G401.6 (cell line): ENCODE measurements around the gene QDPR.
"Not testable (repeated sequence)": the region's sequence is repeated elsewhere in the genome, so short reads cannot be mapped to it uniquely, and the experiment has no call there.

Source experiments
- FAIRE-seq: peaks from 2 replicates; lab custom pipeline; 2012; peaks lifted over from hg19 to GRCh38; lab: Jason Lieb, UNC

QDPR gene

DNA sequence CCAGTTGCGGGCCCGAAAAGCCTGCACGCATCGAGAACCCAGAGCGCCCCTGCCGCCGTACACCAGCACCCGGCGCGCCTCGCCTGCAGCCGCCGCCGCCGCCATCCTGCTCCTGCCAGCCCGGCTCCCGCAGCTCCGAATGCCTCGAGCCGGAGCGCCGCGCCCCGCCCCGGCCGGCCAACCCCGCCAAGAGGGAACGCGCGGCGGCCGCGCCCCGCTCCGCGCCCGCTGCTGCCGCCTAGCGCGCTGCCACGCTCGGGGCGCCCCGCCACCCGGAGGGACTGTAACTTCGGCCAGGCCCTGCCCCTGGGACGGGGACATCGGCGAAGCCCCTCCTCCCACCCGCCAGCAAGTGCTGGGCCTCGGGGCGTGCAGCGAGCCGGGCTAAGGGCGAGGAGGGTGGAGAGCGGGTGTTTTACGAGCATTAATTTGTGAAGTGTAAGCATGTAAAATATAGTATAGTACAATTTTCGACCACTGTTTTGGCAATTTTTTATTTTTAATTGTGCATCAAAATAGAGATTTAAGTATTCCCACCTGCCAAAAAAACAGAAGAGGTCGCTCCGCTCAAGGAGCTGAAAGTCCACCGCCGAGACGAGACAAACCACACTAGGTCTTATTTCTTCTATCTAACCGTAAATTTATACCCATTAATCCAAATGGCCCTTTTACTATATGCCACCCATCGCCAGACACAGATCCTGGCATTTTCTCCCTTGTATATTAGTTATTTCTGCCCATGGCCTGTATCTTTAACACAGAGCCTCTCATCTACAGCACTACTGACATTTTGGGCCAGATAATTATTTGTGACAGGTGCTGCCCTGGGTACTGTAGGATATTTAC, at the start of gene QDPR:
Gene QDPR (minus strand): TSS at position 141 of the 846 bp plus-strand sequence. CDS start 36 bp downstream, at position 105.
- no peak for FAIRE-seq

DNA sequence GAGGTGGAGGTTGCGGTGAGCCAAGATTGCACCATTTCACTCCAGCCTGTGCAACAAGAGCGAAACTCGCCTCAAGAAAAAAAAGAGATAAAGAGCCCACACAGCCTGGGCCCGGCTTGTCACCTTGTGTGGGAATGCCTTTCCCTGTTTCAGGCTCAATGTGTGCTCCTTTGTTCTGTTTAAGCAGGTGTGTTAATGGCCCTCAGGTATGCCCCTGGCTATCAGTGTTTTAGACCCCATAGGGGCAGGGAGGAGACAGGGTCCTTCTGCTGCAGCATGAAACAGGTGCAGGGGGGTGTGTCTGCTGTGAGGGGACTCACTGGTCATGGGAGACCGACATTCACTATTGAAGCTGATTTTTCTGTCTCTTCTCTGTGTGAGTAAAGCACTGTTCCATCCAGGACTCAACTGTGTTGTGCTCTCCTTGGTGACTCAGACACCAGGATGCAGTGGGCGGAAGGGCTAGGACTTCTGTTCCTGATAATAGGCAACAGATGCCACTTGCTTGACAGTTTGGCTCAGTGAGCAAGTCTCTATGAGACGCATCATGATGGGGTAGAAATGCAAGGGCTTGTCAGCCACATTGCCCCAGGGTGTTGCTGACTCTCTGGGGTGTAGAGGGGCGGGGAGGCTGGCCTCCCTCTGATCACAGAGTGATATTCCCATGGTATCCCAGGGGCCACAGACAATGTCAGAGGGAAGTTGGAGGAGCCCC, 49.5 kb upstream of the QDPR start:
- FAIRE-seq = no peak

DNA sequence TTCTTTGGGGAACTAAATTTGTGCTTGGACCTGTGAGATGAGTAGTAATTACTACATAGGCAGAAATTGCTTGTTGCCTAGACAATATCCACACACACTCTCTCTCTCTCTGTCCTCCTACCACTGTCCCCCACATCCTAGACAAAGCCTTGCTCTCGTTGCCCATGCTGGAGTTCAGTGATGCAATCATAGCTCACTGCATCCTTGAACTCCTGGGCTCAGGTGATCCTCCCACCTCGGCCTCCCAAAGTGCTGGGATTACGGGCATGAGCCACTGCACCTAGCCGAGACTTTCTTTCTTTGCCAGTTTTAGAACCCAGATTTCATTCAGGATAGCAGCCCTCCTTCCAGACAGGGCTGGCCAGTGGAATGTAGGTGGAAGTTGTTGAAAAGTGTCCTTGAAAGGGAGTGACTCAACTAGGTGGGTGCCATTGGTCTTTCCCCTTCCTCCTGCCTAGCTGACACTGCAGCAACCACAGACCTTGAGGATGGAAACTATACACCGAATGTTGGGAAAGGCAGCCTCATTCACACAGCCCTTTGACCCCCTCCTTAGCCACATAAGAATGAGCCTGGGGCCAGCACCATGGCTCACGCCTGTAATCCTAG, 48.3 kb upstream of the QDPR start:
- FAIRE-seq = no peak

DNA sequence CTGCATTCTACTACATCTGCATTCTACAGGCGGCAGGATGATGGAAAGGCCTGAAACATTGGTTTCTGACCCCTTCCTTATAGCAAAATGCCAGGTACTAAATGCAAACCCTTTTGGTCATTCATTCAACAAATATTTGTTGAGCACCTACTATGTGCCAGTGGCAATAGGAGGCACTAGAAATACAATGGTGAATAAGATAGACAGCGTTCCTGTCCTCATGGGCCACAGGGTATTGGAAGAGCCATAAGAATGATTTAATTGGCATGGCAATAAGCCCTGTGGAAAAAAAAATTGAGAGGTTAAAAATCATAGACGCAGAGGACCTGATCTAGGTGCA, 47.8 kb upstream of the QDPR start:
- FAIRE-seq = no peak

DNA sequence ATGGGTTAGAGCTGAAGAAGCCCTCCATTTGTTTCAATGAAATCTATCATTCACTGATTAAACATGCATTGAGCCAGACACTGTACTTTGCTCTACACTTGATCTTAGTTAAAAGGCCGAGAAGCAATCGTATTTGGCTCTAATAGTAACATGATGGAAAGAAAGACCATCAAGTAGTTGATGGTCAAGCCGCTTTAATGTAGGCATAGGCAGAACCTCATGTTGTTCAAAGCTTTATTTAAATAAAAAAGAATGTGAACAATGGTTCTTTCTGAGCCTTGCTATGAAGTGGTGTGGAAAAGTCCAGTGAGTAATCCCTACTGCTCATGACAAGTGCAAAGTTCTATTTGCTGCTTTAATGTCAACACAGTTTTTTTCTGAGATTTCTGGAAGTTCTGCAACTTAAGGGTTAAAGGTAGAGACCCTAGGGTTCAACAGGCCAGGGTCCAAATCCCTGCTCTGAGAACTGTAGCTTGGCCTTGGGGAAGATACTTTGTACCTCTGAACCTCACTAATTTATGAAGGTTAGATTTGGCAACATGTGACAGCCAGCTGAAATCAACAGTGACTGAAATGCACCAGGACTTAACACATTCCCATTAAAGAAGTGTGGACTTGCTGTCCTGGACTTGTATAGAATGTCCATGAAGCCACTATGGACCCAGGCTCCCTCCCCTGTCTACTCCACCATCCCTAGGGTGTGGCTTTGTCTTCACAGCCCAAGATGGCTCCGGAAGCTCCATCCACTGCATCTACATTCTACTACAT, 47.2 kb upstream of the QDPR start:
- no peak for FAIRE-seq

DNA sequence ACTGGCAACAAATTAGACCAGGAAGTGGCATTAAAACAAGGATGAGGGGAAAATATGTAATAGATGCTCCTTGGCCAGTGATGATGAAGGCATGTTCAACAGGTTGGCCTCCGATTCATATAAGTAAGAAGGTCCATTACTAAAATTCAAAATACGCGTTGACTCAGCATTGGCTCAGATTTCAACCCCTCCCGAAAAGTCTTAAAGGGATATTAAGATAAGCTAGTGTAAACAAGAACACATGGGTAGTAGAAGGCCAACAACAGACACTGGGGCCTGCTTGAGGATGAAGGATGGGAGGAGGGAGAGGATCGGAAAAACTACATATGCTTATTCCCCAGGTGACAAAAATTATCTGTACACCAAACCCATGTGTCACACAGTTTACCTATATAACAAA, 46.0 kb upstream of the QDPR start:
- no peak for FAIRE-seq

DNA sequence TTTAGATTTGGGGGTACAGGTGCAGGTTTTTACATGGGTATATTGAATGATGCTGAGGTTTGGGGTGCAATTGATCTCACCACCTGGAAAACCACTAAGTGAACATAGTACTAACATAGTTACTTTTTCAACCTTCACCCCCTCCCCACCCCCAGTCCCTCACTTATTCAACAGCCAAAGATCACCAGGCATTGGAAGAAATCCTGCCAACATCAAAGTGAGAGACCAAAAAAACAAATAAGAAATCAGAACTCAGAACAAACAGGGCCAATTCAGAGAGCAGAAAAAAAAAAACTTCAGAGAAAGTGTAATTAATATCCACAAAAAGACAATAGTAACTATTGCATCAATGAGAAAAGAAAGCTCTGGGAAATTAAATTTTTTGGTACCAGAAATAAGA, 44.6 kb upstream of the QDPR start:
- no peak for FAIRE-seq

DNA sequence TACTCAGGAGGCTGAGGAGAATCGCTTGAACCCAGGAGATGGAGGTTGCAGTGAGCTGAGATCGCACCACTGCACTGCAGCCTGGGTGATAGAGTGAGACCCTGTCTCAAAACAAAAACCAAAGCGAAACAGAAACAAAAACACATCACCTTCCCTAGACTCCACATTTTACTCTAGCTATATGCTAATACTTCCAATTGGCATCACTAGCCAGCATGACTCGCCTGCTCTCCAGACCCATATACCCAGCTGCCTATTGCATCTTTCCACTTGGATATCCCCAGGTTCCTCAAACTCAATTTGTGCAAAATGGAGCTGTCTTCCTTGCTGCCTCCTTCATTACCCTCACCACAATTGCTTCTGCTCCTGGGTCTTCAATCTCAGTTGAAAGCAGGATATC, 42.7 kb upstream of the QDPR start:
- no peak for FAIRE-seq

DNA sequence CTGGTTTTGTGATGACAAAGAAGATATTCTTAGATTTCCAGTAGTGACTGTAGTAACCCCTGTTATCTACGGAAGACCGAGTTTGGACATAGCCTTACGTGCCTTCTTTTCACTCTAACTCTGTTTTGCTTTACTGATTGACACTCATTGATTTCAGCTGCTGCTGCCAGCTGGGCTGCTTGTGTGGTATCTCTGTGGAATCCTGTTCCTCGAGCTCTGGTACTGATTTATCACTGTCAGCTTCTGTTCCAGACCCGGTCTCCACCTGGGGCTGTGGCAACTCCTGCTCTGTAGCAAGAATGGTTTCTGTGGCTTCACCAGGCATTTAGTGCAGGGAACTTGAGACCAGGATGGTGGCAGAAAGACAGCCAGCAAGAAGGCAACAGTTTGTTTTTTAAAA, 40.5 kb upstream of the QDPR start:
- FAIRE-seq = no peak

DNA sequence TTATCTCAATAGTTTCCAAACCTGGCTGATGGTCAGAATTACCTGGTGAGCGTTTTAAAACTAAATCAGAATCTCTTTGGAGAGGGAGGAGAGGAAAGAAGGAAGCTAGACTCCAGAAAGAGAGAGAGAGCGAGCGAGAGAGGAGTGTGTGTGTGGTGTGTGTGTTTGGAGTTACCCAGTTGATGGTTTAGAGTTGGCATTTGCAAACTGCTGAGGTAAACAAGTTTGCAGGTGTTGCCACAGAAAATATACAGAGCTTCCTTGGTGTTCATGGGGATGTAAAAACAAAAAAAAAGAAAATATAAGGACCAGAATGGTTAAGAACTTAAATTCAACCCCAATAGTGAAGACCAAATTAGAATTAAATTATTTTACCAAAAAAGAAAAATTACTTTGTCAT, 38.7 kb upstream of the QDPR start:
- FAIRE-seq = no peak

DNA sequence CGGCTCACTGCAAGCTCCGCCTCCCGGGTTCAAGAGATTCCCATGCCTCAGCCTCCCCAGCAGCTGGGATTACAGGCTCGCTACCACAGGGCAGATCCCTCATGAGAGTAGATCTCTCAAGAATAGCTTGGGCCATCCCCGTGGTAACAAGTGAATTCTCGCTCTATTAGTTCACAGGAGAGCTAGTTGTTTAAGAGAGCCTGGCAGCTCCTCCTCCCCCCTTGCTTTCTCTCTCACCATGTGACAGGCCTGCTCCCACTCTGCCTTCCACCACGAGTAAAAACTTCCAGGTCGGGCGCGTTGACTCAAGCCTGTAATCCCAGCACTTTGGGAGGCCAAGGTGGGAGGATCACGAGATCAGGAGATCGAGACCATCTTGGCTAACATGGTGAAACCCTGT, 34.8 kb upstream of the QDPR start:
- no peak for FAIRE-seq

DNA sequence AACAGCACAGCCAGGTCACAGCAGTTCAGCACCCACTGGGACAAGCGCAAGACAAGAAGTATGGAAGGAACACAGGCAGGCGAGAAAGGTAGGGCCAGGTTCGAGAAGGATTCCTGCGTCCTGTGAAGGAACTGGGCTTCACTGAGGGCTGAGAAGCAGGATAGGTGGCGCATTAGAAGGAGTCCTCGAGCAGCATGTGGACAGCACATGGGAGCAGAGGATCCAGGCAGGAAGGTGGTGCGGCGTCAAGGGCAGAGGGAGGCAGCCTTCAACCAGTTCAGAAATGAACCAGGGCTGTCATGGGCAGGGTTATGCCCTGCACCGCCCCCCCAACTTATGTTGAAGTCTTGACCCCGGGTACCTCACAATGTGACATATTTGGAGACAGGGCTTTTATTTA, 34.3 kb upstream of the QDPR start:
- no peak for FAIRE-seq

DNA sequence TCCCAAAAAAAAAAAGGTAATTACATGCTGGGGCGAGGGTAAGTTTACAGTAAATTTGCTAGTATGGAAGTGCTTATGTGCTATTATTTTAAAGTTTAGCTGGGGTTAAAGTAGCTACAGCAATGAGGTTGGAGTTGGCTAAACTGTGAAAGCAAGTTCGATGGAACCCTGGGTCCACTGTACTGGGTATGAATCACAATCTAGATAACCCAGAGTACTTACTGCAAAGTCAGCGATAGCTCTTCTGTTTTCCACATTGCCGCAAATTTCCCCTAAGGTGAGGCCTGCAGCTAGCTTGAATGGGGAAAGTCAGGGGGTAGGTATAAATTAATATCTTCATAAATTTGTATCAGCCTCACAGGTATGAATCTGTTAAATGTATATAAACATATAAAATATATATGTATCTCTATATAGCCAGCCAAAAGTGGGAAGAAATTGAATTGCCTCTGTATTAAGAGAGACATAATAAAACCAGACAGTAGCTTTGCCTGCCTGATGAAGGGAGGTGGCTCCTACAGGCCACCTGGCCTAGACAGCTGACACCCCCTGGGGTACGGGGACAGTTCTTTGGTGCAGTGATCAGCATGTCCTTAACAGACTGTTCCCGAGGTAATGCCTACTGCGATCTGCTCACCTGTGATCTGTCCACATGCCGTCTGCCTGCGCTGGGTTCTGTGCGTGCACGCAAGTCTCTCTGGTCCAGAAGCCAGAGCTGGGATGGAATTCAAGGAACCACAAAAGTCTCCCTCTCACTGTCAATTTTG, 33.7 kb upstream of the QDPR start:
- FAIRE-seq = no peak

DNA sequence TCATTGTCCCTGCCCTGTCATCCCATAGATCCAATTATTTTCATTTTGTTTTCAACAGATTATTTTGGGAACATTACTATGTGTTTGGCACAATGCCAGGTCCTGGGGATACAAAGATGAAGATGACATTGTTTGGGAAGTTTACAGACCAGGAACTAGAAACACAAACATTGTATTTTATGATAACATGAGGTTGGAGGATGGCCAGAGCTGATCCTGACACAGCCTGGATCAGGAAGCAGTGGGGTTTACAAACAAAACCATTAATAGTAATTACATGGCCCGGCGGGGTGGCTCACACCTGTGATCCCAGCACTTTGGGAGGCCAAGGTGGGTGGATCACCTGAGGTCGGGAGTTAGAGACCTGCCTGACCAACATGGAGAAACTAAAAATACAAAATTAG, 32.9 kb upstream of the QDPR start:
- FAIRE-seq = no peak

DNA sequence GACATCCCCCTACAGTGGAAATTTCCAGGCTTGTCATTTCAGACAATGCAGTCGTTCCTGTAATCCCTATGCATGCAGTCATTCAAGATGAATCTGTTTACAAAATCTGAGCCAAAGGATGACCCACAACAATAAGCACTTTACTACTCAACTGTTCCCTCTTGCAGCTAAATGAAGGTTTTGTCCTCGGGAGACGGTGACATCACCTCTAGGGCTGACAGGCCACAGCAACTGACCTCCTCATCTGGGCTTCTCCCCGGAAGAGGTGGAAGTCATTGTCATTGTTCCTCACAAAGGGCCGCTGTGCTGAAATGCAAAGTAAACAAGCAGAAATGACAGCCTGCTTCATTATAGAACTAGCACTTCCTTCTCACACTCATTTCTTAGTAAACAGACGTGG, 32.3 kb upstream of the QDPR start:
- FAIRE-seq = no peak

DNA sequence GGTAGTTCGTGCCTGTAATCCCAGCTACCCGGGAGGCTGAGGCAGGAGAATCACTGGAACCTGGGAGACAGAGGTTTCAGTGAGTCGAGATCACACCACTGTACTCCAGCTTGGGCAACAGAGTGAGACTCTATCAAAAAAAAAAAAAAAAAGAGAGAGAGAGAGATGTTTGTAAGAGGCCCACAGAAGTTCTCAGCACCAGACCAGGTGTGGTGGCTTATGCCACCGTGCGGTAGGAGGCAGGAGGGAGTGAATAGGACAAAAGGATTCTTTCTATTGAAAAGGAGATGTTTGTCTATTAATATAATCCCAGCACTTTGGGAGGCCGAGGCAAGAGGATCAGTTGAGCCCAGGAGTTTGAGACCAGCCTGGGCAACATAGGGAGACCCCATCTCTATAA, 25.2 kb upstream of the QDPR start:
- not testable (repeated sequence) for FAIRE-seq

DNA sequence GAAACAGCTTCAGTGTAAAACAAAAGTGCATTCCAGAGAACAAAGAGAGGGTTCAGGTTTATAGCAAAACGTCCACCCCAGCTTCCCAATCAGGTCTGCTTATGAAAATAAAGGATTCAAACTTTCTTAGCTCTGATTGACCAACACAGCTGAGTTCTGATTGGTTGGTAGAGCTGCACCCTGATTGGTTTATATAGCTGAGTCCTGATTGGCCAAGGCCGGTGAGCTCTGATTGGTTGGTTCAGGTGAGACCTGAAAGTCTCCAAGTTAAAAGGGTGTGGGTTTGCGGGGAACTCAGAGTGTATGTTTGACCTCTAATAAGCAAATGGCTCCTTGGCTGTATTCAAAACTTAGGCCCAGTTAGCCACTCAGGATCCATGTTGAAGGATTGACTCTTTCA, 24.0 kb upstream of the QDPR start:
- FAIRE-seq = no peak

DNA sequence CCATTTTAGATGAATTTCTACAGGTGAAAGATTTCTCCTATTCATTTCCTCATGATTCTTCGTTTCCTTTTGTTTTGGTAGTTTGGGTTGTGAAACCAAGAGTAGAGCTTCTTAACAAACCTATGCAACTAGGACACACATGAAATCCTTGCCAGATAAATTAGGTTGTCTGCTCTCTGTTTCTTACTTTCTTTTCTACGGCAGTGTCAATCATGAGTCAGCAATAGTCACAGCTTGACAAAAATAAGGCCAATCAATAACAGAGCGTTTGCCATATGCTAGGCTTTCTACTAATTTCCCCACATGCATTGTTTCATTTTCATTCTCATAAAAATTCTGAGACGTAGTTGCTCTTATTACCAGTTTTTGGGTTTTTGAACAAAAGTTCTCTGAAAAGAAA, 23.4 kb upstream of the QDPR start:
- FAIRE-seq = no peak

DNA sequence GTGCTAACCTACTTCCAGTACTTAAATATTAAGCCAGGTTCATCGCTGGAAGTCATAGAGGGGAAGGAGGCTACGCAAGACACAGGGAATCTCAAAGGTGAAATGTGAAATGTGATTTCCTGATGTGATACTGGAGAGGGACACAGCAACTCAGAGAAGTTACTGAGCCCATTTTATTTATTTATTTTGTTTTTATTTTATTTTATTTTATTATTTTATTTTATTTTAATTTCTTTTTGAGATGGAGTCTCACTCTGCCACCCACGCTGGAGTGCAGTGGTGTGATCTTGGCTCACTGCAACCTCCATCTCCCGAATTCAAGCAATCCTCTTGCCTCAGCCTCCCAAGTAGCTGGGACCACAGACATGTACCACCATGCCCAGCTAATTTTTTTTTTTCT, 22.8 kb upstream of the QDPR start:
- FAIRE-seq = no peak

DNA sequence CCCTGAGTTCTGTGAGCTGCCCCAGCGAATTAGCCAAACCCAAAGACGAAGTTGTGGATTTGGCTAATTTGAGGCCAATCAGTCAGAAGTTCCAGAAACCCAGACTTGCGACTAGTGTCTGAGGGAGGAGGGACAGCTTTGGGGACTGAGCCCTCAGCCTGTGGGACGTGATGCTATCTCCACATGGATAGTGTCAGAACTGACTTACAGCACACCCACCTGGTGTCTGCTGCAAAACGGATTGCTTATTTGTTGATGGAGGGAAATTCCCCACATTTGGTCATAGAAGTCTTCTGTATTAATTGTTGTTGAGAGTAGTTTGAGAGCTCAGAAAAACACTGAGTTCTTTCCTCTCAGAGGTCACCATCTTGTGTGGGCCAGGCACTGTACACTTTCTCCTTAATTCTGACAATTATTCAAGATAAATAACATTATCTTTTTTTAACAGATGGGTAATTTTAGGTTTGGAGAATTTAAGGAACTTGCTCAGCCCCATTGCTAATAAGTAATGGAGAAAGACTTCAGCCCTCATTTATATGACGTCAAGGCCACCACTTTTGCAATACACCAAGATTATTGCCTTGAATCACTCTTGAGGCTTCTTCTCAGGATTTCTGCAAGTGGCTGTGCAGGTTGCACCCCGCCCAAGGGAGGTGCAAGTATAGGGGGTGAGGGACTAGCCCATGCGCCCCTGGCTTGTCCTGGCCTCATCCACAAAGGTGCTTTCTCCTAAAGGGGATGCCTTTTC, 19.8 kb upstream of the QDPR start:
- no peak for FAIRE-seq

DNA sequence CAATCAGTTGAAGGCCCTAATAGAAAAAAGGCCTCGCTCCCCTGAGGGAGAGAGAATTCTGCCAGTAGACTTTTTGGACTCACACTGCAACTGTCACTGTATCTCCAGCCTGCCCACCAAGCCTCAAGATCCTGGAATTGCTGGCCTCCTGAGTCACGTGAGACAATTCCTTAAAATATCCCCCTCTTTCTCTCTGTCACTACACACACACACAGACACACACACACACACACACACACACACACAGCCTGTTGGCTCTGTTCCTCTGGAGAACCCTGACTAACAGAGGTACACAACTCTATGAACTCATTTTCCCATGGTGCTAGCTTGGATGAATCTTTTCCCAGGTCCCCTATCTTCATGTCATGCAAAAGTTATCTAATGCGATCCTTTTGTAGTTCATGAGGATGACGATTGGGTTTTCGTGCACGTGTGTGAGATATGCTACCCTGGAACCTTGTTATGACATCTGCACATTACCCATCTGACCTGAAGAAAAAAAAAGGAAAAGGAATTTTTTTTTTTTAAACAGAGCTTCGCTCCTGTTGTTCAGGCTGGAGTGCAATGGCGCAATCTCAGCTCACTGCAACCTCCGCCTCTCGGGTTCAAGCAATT, 16.8 kb upstream of the QDPR start:
- no peak for FAIRE-seq
